Dendritic cell treated with granulocyte-macrophage colony-stimulating factor and Interleukin-4, amounts not matched to agents 40 ng/mL and 50 ng/mL, for 4 days (primary cell): ENCODE results near the gene SLITRK6.
"Not testable (repeated sequence)": the region's sequence is repeated elsewhere in the genome, so short reads cannot be mapped to it uniquely, and the experiment has no call there.

Source experiments
- H3K27ac Mint-ChIP-seq: one replicate; pipeline ENCODE4 v1.8.0; 2022; ENCODE audit warnings: mild to moderate bottlenecking, mixed read lengths
- H3K27me3 Mint-ChIP-seq: one replicate; pipeline ENCODE4 v1.8.0; 2022; ENCODE audit warnings: mild to moderate bottlenecking, mixed read lengths
- H3K36me3 Mint-ChIP-seq: one replicate; pipeline ENCODE4 v1.8.0; 2022; ENCODE audit warnings: low read depth, mixed read lengths
- H3K4me1 Mint-ChIP-seq: one replicate; pipeline ENCODE4 v1.8.0; 2022; ENCODE audit warnings: low read depth, mixed read lengths
- H3K4me3 Mint-ChIP-seq: one replicate; pipeline ENCODE4 v1.8.0; 2022; ENCODE audit warnings: mild to moderate bottlenecking, moderate library complexity, mixed read lengths
- H3K9me3 Mint-ChIP-seq: one replicate; pipeline ENCODE4 v1.8.0; 2022; ENCODE audit warnings: mixed read lengths
- intact Hi-C: fragments of 100-400 bp; cut with micrococcal nuclease; formaldehyde crosslinking; loops from one replicate; pipeline ENCODE4 v1.15.0; 2022

SLITRK6 gene

DNA sequence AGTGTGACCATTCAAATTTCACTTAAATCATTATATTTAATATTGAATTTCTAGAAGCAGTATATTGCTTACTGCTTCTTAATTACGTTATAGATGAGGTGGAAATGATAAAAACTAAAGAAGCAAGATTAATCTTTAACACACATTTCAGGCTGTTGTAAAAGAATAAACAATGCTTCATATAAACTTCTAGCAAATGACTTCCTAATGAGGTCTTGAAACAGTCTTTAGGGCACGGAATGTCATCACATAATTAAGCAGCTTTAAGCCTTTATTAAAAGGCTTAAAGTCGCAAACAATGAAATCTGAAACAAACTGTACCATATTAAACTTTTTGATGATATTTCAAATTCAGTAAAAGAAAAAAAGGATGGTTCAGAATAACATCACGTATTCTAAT, 1.9 kb downstream of the SLITRK6 start:
- Mint-ChIP-seq H3K27me3 (no peaks in the 10 kb centered on the region), H3K27ac (no peak overlapping the region), H3K9me3 (peaks cover 10% of the 10 kb centered on the region), H3K4me1 (no peaks in the 10 kb centered on the region), H3K4me3 (no peak overlapping the region), H3K36me3 (no peaks in the 10 kb centered on the region)
- intact Hi-C loops = no loop called here

DNA sequence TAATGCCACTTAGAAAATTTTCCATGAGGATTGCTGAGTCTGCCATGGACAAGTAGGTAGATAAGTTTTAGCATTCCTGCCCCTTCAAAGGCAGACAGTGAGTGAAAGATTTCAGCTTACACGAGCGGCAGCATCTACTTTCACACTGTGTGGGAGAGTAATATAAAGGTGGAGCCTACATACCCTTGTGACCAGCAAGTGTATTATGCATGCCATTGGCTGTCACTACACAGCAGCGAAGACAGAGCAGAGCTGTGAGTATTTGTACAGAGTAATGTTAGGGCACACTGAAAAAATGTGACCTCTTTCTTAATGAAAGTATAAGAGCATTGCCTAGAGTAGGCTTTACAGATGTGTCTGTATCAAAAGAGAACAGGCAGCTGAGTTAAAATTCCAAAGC, 14.0 kb downstream of the SLITRK6 start:
- H3K27me3 Mint-ChIP-seq = no peaks in the 10 kb centered on the region
- H3K27ac Mint-ChIP-seq = no peak overlapping the region
- no peaks in the 10 kb centered on the region for H3K9me3 Mint-ChIP-seq
- intact Hi-C loops = no loop called here
- H3K4me3 Mint-ChIP-seq = no peak overlapping the region
- no peaks in the 10 kb centered on the region for H3K4me1 Mint-ChIP-seq
- H3K36me3 Mint-ChIP-seq = no peaks in the 10 kb centered on the region

DNA sequence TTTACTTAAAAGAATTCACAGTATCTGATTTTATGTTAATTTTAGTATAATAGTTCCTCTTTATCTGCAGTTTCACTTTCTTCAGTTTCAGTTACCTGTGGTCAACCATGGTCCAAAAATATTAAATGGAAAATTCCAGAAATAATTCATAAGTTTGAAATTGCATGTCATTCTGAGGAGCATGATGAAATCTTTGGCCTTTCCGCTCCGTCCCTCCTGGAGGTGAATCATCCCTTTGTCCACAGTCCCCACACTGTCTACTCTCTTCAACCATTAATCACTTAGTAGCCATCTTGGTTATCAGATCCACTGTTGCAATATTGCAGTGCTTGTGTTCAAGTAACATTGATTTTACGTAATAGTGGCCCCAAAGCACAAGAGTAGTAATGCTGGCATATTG, 26.9 kb downstream of the SLITRK6 start:
- no peak overlapping the region for H3K27ac Mint-ChIP-seq
- no peaks in the 10 kb centered on the region for H3K4me1 Mint-ChIP-seq
- intact Hi-C loops = no loop called here
- no peaks in the 10 kb centered on the region for H3K27me3 Mint-ChIP-seq
- H3K4me3 Mint-ChIP-seq = no peak overlapping the region
- H3K36me3 Mint-ChIP-seq = no peaks in the 10 kb centered on the region
- H3K9me3 Mint-ChIP-seq = no peaks in the 10 kb centered on the region

DNA sequence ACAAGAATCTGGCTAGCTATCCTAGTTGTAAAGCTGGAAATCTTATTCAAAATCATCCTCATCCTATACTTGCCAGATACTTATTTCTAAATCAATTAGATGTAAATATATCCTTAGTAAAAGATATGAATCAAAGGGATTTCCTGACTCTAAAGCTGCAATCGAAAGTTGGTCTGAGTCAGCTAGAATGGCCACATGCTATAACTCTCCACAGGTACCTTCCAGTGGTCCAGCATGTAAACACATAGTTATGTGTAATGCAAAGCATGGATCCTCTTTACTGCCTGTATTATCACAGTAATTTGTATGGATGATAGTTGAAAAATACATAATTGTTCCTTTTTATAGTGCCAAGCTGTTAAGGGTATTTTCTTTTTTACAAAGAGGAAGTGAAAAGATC, 27.4 kb downstream of the SLITRK6 start:
- intact Hi-C loops = no loop called here
- no peaks in the 10 kb centered on the region for H3K9me3 Mint-ChIP-seq
- no peak overlapping the region for H3K4me3 Mint-ChIP-seq
- no peaks in the 10 kb centered on the region for H3K36me3 Mint-ChIP-seq
- H3K27me3 Mint-ChIP-seq = no peaks in the 10 kb centered on the region
- H3K27ac Mint-ChIP-seq = no peak overlapping the region
- no peaks in the 10 kb centered on the region for H3K4me1 Mint-ChIP-seq

DNA sequence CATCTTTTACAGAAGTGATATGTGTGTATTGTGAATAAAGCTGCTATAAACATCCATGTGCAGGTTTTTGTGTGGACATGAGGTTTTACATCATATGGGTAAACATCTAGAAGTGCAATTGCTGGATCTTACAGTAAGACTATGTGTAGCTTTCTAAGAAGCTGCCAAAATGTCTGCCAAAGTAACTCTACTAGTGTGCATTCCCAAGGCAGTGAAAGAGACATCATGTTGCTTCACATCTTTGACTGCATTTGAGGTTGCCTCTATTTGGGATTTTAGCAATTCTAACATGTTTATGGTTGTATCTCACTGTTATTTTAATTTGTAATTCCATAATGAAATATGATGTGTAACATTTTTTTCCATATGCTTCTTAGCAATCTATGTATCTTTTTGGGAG, 30.3 kb downstream of the SLITRK6 start:
- intact Hi-C loops = no loop called here
- H3K4me3 Mint-ChIP-seq = no peak overlapping the region
- no peak overlapping the region for H3K27ac Mint-ChIP-seq
- H3K9me3 Mint-ChIP-seq = no peaks in the 10 kb centered on the region
- H3K27me3 Mint-ChIP-seq = no peaks in the 10 kb centered on the region
- H3K36me3 Mint-ChIP-seq = no peaks in the 10 kb centered on the region
- no peaks in the 10 kb centered on the region for H3K4me1 Mint-ChIP-seq

DNA sequence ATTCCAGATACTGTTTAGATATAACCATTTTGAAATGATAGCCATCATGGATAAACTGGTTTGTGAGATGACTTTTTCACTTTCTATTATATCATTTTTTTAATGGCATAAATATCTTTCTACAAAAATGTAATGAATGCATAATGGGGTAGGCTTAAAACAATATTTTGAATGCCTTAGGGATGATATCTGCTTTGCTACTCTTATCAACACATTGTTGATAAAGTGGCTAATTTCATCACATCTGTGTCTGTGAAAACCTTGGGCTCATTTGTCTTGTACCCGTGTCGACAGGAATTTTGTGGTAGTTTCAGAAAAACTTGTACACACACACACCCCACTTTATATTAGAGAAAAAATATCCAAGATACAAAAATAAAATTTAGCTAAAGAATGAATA, 44.1 kb downstream of the SLITRK6 start:
- Mint-ChIP-seq H3K36me3 (no peaks in the 10 kb centered on the region), H3K9me3 (peaks cover 1% of the 10 kb centered on the region), H3K27me3 (no peaks in the 10 kb centered on the region), H3K4me3 (no peak overlapping the region), H3K4me1 (no peaks in the 10 kb centered on the region), H3K27ac (no peak overlapping the region)
- intact Hi-C loops = no loop called here

DNA sequence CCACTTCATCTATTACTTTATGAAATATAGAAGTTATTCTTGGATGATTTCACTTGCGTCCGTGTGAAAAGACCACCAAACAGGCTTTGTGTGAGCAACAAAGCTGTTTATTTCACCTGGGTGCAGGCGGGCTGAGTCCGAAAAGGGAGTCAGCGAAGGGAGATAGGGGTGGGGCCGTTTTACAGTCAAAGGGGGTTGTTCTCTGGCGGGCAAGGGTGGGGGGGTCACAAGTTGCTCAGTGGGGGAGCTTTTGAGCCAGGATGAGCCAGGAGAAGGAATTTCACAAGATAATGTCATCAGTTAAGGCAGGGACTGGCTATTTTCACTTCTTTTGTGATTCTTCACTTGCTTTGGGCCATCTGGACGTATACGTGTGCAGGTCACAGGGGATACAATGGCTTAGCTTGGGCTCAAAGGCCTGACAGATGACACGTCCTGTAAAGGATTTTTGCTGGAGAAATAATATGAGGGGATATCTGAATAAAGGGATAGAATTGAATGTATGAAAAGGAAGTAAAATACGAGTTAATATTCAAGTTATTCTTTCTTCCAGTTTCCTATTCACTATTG, 55.9 kb downstream of the SLITRK6 start:
- intact Hi-C loops, H3K4me3 Mint-ChIP-seq: not testable (repeated sequence)

More for the DNA sequence above, 55.9 kb downstream of the SLITRK6 start:
- H3K27ac Mint-ChIP-seq, H3K27me3 Mint-ChIP-seq, H3K36me3 Mint-ChIP-seq, H3K4me1 Mint-ChIP-seq: not testable (repeated sequence)
- peaks cover 21% of the 10 kb centered on the region for H3K9me3 Mint-ChIP-seq
